OCI-LY7 (cell line): ENCODE results near the gene SV2B.

Experiments used
- EZH2phosphoT487 ChIP-seq: fragments of 200-600 bp; sonication (generic); IDR thresholded peaks from 2 replicates; pipeline ENCODE4 v1.6.1; 2018; ENCODE audit warnings: low read depth, borderline replicate concordance, mild to moderate bottlenecking, mixed run types, antibody characterized with exemption, low read length, moderate library complexity, mixed read lengths
- TF ChIP-seq, protein P1 (sequence below): fragments of 200-600 bp; sonication (generic); conservative IDR thresholded peaks from 2 replicates; pipeline ENCODE4 v1.5.1; 2014; ENCODE audit warnings: mild to moderate bottlenecking, antibody characterized with exemption, low read length, moderate library complexity, mixed read lengths

DNA sequence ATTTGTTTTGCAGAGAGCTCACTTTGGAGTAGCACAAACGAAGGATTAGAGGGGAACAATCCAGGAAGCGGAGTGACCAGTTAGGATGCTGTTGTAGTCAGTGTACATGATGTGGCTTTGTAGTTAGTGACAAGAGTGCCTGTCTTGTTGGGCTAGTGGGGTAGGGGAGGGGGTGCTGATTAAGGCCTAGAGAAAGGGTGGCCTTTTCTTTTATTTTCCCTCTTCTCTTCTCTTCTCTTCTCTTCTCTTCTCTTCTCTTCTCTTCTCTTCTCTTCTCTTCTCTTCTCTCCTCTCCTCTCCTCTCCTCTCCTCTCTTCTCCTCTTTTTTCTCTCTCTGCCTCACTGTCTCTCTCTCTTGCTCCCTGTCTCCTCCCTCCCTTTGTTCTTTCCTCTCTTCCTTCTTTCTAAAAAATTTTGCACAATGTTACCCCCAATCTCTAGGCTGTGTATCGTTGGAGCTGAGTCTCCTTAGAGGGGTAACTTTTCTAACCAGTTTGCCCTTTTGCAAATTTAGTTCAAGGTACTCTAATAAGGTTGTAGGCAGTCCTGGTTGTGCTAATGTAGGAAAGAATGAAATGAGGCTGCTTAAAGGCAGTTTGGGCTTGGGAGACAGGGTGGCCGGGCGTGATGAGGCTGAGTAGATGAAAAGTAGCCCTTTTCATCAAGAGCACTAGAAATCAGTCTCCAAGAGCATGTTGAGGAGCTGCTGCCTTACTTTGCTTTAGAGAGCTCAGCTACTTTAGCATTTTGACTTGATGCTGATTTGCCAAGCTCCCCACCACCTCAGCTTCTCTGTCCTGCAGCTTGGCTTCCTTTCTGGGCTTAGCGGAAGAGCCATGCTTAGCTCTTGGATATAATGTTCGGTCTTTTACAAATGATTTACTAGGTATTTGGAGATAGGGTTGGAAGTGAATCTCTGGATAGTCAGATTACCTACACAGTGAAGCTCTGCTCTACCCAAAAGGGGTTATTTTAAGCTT is 58.6 kb downstream of the SV2B start:
- TF ChIP-seq, protein P1, sequence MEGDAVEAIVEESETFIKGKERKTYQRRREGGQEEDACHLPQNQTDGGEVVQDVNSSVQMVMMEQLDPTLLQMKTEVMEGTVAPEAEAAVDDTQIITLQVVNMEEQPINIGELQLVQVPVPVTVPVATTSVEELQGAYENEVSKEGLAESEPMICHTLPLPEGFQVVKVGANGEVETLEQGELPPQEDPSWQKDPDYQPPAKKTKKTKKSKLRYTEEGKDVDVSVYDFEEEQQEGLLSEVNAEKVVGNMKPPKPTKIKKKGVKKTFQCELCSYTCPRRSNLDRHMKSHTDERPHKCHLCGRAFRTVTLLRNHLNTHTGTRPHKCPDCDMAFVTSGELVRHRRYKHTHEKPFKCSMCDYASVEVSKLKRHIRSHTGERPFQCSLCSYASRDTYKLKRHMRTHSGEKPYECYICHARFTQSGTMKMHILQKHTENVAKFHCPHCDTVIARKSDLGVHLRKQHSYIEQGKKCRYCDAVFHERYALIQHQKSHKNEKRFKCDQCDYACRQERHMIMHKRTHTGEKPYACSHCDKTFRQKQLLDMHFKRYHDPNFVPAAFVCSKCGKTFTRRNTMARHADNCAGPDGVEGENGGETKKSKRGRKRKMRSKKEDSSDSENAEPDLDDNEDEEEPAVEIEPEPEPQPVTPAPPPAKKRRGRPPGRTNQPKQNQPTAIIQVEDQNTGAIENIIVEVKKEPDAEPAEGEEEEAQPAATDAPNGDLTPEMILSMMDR = no peak
- TF ChIP-seq EZH2phosphoT487 = no peak
